Ramos (cell line): Measurements from ENCODE around the gene MRPL51.

Source experiments
- in situ Hi-C: fragments of 300-500 bp; cut with MboI; formaldehyde crosslinking; loops from one replicate; pipeline ENCODE4 v1.14.3; 2022; ENCODE audit warnings: low sequenced_read_pairs; ENCODE audit not compliant: unreplicated experiment

The MRPL51 gene

DNA sequence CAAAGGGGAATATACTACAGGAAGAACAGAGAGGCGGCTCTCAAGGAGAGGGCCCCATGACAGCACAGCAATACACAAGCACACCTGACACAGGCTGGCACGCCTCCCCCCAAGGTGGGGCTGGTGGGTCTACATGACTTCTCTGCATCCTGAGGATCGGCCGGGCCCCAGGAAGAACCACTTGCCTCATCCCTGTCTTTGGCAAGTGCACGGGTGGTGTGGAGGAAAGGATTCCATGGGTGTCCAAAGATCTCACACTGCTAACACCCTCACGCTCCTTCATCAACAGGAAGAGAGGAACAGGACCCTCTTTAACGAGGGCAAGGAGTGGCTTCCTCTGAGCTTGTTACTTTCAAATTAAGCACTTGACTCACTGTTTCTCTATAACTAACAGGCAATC, 29.8 kb downstream of the MRPL51 start:
- in situ Hi-C loops = loop anchor here (5.0 kb wide), 1 partner anchor 36 kb away; no protein-coding TSS in a partner anchor

DNA sequence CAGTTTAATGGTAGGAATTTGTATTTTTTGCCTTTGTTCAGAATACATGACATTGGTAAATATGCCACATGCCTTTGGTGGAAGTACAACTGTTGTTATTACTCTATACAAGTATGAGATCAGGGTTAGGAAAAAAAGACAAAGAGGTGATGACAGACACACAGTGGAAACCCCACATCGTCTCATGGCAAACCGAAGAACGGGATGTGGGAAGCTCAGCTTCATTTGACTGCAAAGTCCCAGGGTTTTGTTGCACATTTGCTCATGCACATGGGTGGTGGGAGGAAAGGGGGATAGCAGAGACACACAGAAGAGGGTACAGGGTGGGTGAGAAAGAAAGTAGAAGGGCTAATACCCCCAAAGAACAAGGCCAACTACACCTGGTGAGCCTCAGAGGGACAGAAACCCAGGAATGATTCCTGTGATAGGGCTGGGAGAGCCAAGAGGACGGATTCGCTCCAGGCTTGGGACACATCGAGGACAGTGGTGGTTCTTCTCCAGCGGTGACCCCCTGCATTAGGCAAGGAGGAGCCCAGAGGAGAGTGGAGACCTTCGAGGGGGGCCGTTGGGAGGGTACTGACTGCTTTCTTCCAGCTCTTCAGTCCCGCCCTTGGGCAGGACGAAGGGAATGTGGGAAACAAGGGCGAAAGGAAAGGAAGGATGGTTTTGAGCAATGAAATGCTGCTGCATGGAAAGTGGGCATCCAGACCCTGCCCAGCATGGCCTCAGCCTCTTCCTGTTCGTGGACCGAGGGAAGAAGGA, 30.6 kb downstream of the MRPL51 start:
- in situ Hi-C loops = loop anchor here (5.0 kb wide), 1 partner anchor 35 kb away; no protein-coding TSS in a partner anchor

DNA sequence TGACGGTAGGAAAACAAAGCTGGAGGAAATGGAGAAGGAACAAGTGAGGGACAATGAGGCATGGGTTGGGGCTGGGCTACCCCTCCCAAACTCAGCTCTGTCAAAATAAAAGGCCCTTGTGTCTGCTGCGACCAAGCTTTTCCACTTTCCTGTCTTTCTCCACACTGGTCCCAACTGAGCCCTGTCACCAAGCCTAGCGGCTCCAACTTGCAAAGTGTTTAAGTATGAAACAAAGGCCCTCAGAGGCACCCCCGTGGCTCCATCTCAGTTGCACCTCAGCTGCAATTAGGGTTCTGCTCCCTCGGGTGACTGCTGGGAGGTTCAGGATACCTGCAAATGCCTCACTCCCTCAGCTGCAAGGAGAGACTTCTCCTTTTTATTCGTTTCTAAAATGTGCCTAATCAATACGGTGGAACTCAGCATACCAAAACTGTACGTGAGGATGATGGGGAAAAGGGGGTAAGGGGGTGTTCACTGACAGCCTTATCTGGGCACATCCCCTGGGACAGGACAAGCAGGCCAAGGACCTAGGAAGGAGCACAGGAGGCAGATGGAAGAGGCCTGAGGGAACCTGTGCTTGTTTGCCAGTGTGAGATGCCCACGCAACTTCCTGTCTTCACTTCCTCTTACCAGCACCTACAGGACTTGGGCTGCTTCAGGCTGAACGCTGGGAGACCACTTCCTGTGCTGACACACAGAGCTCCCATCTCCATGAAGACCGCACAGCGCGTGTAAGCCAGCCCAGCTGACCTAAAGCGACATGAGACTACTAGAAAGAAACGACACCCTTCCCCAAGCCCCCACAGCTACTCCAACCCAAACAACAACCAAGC, 31.4 kb downstream of the MRPL51 start:
- in situ Hi-C loops = loop anchor here (5.0 kb wide), 1 partner anchor 34 kb away; no protein-coding TSS in a partner anchor

- in situ Hi-C loops = loop anchor here (5.0 kb wide), 1 partner anchor 34 kb away; no protein-coding TSS in a partner anchor
Measured at GRCh38 chr12:6460751-6461371, 32.2 kb downstream of the MRPL51 start.

GRCh38 chr12:6459004-6459337, 34.1 kb downstream of the MRPL51 start:
- in situ Hi-C loops = no loop called here

DNA sequence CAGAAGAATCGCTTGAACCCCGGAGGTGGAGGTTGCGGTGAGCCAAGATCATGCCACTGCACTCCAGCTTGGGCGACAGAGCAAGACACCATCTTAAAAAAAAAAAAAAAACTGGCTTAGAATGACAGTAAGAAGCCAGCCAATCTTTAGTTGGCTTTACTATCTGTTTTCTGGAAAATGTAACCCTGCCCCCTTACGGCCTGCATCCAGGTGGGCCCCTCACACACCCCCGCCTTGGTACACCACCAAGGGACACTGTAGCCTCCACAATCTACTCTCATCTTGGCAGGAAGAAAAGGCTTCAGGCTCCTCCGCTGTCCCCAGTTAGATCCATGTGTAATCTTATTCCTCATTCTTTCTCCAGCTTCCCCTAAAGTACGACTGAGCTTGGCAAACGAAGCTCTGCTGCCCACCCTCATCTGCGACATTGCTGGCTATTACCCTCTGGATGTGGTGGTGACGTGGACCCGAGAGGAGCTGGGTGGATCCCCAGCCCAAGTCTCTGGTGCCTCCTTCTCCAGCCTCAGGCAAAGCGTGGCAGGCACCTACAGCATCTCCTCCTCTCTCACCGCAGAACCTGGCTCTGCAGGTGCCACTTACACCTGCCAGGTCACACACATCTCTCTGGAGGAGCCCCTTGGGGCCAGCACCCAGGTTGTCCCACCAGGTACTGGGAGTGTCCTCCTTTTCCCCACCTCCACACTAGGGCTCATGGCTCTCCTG, 34.6 kb downstream of the MRPL51 start:
- in situ Hi-C loops = no loop called here

DNA sequence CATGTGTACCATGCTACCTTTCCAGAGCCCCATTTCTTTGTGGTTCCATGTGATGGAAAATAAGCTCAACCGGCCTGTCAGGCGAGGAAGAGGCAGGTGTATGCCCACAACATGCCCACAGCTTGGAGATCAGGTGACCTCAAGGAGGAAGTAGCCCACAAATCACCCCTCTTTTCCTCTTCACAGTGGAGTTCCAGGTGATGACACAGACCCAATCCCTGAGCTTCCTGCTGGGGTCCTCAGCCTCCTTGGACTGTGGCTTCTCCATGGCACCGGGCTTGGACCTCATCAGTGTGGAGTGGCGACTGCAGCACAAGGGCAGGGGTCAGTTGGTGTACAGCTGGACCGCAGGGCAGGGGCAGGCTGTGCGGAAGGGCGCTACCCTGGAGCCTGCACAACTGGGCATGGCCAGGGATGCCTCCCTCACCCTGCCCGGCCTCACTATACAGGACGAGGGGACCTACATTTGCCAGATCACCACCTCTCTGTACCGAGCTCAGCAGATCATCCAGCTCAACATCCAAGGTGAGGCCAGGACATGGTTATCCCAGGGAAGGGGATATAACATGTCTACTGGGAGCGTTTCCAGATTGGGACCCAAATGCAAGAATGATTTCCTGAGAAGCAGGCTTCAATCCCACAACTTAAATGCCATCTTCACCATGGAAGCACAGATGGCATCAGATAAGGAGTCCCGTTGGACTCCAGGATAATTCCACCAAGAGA, 35.7 kb downstream of the MRPL51 start:
- in situ Hi-C loops = no loop called here

- in situ Hi-C loops = no loop called here
Measured at GRCh38 chr12:6452944-6453630, 40.0 kb downstream of the MRPL51 start.

GRCh38 chr12:6452245-6452943, 40.7 kb downstream of the MRPL51 start:
- in situ Hi-C loops = no loop called here

DNA sequence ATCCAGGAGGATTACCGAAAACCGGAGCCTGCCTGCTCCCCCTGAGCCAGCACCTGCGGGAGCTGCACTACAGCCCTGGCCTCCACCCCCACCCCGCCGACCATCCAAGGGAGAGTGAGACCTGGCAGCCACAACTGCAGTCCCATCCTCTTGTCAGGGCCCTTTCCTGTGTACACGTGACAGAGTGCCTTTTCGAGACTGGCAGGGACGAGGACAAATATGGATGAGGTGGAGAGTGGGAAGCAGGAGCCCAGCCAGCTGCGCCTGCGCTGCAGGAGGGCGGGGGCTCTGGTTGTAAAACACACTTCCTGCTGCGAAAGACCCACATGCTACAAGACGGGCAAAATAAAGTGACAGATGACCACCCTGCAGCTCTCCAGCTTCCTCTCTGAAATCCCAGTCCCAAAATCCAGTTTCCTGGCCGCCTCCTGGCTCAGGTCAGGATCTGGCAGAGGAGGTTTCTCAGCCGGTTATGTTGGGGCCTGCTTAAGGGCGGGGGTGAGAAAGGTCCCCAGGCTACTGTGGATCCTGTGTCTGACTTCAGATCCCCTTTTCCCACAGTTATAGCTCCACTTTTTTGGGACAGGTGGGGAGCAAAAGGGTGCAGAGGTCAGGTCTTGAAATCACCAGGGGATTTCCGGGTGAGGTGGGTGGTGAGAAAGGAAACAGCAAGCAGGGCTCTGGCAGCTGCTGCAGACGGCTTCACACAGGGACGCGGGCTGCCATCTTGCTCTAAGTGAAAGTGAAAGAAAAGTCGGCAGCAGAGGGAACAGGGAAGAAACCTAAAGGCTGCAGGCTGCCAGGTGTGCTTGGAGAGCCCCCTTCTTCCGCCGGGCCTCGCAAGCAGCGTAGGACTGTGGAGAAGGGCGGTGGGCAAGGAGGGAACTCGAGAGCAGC, 41.5 kb downstream of the MRPL51 start, which contains the start of gene TAPBPL:
Gene TAPBPL, plus strand, starts transcription at position 695 of the 897 bp plus-strand sequence. CDS start 207 bp downstream, outside the sequence.
- in situ Hi-C loops = no loop called here

- in situ Hi-C loops = no loop called here
Measured at GRCh38 chr12:6450869-6451347, 42.2 kb downstream of the MRPL51 start.

- in situ Hi-C loops = no loop called here
Measured at GRCh38 chr12:6450091-6450868, 42.8 kb downstream of the MRPL51 start.

- in situ Hi-C loops = no loop called here
Measured at GRCh38 chr12:6444704-6445688, 48.1 kb downstream of the MRPL51 start, which contains the start of gene CD27. Gene CD27, plus strand, starts transcription at chr12:6444955. Its CDS starts 141 bp downstream, at chr12:6445096.

DNA sequence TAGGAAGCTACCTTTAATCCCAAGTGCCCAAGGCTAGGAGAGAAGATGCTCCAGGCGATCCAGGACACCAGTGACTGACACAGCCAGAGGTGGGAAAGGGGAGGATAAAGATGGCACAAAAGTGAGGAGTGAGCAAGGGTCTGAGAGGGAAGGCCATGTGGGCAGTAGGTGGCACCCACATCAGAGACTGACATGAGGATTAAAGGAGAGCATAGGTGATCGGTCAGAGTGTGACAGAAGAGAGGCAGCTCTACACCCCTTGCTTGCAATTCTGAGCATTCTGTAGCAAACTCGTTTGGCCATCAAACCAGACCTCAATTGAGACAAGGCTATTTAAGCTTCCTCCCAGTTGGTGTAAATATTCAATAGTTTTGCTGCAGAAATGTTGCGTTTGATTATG, 49.0 kb downstream of the MRPL51 start:
- in situ Hi-C loops = no loop called here

DNA sequence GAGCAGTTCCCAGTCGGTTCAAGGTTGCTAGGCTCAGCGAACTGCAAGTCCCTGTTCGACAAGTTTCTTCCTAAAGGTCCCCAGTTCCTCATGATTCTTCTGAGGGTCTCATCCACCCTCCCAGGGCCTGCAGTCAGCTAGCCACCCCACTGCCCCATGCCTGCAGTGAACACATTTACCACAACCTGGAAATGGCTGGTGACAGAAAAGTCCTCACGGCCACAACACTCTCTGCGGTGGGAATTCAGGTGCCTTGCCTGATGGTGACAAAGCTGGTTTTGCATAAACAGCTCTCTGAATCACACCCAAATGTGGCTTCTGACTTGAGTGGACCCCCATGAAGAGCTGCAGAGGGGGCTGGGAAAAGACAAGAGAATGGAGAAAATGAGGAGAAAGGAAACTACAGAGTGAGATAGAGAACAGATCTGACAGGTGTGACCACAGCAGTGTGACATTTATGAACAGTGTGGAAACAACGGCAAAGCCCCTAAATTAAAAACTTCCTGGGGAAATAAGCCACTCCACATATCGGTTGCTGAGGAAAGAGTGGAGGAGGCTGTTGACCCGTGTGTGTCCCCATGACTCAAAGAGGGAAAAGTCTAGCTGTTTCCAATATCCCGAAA, 49.6 kb downstream of the MRPL51 start:
- in situ Hi-C loops = no loop called here
